NT2/D1 (cell line): ENCODE data around the gene AHCTF1.
A peak's percentile ranks its signal among the peaks of the same experiment; 100 is the strongest.
"Not testable (repeated sequence)": the region's sequence is repeated elsewhere in the genome, so short reads cannot be mapped to it uniquely, and the experiment has no call there.

Source experiments
- DNase-seq: peaks from one replicate; pipeline ENCODE4 v3.0.0-alpha.2; 2011; ENCODE audit warnings: low read depth, low spot score
- H3K27me3 ChIP-seq: 2 replicates; pipeline ENCODE4 v1.6.0; 2011; ENCODE audit warnings: mild to moderate bottlenecking; ENCODE audit not compliant: insufficient read length, insufficient read depth
- H3K36me3 ChIP-seq: 2 replicates; pipeline ENCODE4 v1.6.1; 2011; ENCODE audit warnings: mild to moderate bottlenecking, low read length, mixed read lengths; ENCODE audit not compliant: insufficient read depth, insufficient read length
- H3K4me1 ChIP-seq: 2 replicates; pipeline ENCODE4 v1.5.1; 2011; ENCODE audit not compliant: insufficient read depth, insufficient read length
- H3K4me3 ChIP-seq: 2 replicates; pipeline ENCODE4 v1.5.1; 2011; ENCODE audit warnings: low read depth; ENCODE audit not compliant: insufficient read length
- H3K9ac ChIP-seq: 2 replicates; pipeline ENCODE4 v1.6.0; 2011; ENCODE audit warnings: low read depth; ENCODE audit not compliant: insufficient read length
- H3K9me3 ChIP-seq: 2 replicates; pipeline ENCODE4 v1.5.1; 2011; ENCODE audit warnings: mild to moderate bottlenecking, low read length; ENCODE audit not compliant: insufficient read depth
- SUZ12 ChIP-seq: IDR thresholded peaks from 2 replicates; pipeline ENCODE4 v1.6.1; 2011; ENCODE audit not compliant: insufficient read length, insufficient read depth; ENCODE audit errors: extremely low read depth
- YY1 ChIP-seq: IDR thresholded peaks from 2 replicates; pipeline ENCODE4 v1.6.1; 2011; ENCODE audit not compliant: insufficient read length, insufficient read depth
- ZNF274 ChIP-seq: IDR thresholded peaks from 2 replicates; pipeline ENCODE4 v1.6.1; 2011; ENCODE audit warnings: mild to moderate bottlenecking, low read depth, low read length

Gene AHCTF1

GRCh38 chr1:246831543-246831942 lies 100.2 kb downstream of the AHCTF1 start:
- Histone ChIP-seq H3K27me3 (no peaks in the 10 kb centered on the region), H3K36me3 (no peaks in the 10 kb centered on the region), H3K9ac (no peak overlapping the region), H3K4me1 (no peaks in the 10 kb centered on the region), H3K4me3 (no peak overlapping the region), H3K9me3 (peaks cover 14% of the 10 kb centered on the region; the same call in 1 of the 2 replicates)
- DNase-seq: no peak
- TF ChIP-seq ZNF274 (no peak), SUZ12 (no peak), YY1 (no peak)

- no peak overlapping the region for H3K9ac ChIP-seq
- peaks cover 14% of the 10 kb centered on the region; the same call in 1 of the 2 replicates for H3K9me3 ChIP-seq
- no peaks in the 10 kb centered on the region for H3K36me3 ChIP-seq
- H3K4me1 ChIP-seq: no peaks in the 10 kb centered on the region
- H3K4me3 ChIP-seq: no peak overlapping the region
- DNase-seq: no peak
- TF ChIP-seq ZNF274: no peak
- TF ChIP-seq YY1: no peak
- no peak for TF ChIP-seq SUZ12
- H3K27me3 ChIP-seq: no peaks in the 10 kb centered on the region
These were observed 102.9 kb downstream of the AHCTF1 start for GRCh38 chr1:246828818-246829217.

GRCh38 chr1:246827396-246827795 lies 104.4 kb downstream of the AHCTF1 start:
- peaks cover 14% of the 10 kb centered on the region; the same call in 1 of the 2 replicates for H3K9me3 ChIP-seq
- no peak for DNase-seq
- no peak overlapping the region for H3K4me3 ChIP-seq
- no peak for TF ChIP-seq YY1
- no peak for TF ChIP-seq SUZ12
- TF ChIP-seq ZNF274: no peak
- H3K27me3 ChIP-seq: no peaks in the 10 kb centered on the region
- no peaks in the 10 kb centered on the region for H3K36me3 ChIP-seq
- no peaks in the 10 kb centered on the region for H3K4me1 ChIP-seq
- H3K9ac ChIP-seq: no peak overlapping the region

GRCh38 chr1:246825557-246826175 lies 106.1 kb downstream of the AHCTF1 start:
- Histone ChIP-seq H3K36me3 (no peaks in the 10 kb centered on the region), H3K4me3 (no peak overlapping the region), H3K4me1 (no peaks in the 10 kb centered on the region), H3K27me3 (no peaks in the 10 kb centered on the region), H3K9me3 (peaks cover 14% of the 10 kb centered on the region; the same call in 1 of the 2 replicates), H3K9ac (no peak overlapping the region)
- TF ChIP-seq YY1 (no peak), ZNF274 (no peak), SUZ12 (no peak)
- DNase-seq: no peak

GRCh38 chr1:246824541-246824940 lies 107.2 kb downstream of the AHCTF1 start:
- no peaks in the 10 kb centered on the region for H3K27me3 ChIP-seq
- H3K9ac ChIP-seq: no peak overlapping the region
- TF ChIP-seq SUZ12: no peak
- TF ChIP-seq YY1: no peak
- TF ChIP-seq ZNF274: no peak
- no peaks in the 10 kb centered on the region for H3K36me3 ChIP-seq
- no peak overlapping the region for H3K4me3 ChIP-seq
- H3K4me1 ChIP-seq: no peaks in the 10 kb centered on the region
- no peak for DNase-seq
- H3K9me3 ChIP-seq: peaks cover 9% of the 10 kb centered on the region; the same call in 1 of the 2 replicates

GRCh38 chr1:246822154-246822553 lies 109.6 kb downstream of the AHCTF1 start:
- DNase-seq, H3K9me3 ChIP-seq, H3K27me3 ChIP-seq, H3K4me3 ChIP-seq, H3K9ac ChIP-seq, H3K4me1 ChIP-seq, H3K36me3 ChIP-seq: not testable (repeated sequence)

GRCh38 chr1:246820666-246821065 lies 111.1 kb downstream of the AHCTF1 start:
- H3K27me3 ChIP-seq: no peaks in the 10 kb centered on the region
- H3K36me3 ChIP-seq: no peaks in the 10 kb centered on the region
- DNase-seq: no peak
- no peak overlapping the region for H3K9ac ChIP-seq
- H3K9me3 ChIP-seq: no peaks in the 10 kb centered on the region
- H3K4me3 ChIP-seq: no peak overlapping the region
- H3K4me1 ChIP-seq: no peaks in the 10 kb centered on the region
- TF ChIP-seq YY1 (no peak), SUZ12 (no peak), ZNF274 (no peak)

- not testable (repeated sequence) for H3K9me3 ChIP-seq, H3K9ac ChIP-seq, H3K36me3 ChIP-seq, H3K4me1 ChIP-seq, H3K4me3 ChIP-seq, H3K27me3 ChIP-seq
- peak; percentile 62 for DNase-seq
These were observed 114.0 kb downstream of the AHCTF1 start for GRCh38 chr1:246817778-246818177.
